Measurements from ENCODE around the gene EFHD1. TPM values are rescaled to one million over a fixed set of nuclear protein-coding genes. Genes with fewer than 3 reads are reported as not detected.

EFHD1 gene
- total RNA-seq, 1 donor from 2014 or later = 5.6 TPM

- H3K4me1 Mint-ChIP-seq = no peaks in the 10 kb centered on the region
- H3K9me3 Mint-ChIP-seq = no peaks in the 10 kb centered on the region
- no peak for TF ChIP-seq CTCF (IDR thresholded peaks at IDR 0.05; ENCODE audit: unreplicated experiment)
- H3K27me3 Mint-ChIP-seq (ENCODE audit: low read depth) = no peaks in the 10 kb centered on the region
- no peaks in the 10 kb centered on the region for H3K36me3 Mint-ChIP-seq
- H3K4me3 Mint-ChIP-seq = no peak overlapping the region
- H3K27ac Mint-ChIP-seq = no peak overlapping the region
- no peak for DNase-seq (ENCODE audit: low spot score in 2 of 2, unreplicated experiment in 2 of 2)
Observed at GRCh38 chr2:232610081-232610480, 23.3 kb upstream of the EFHD1 start.

DNA sequence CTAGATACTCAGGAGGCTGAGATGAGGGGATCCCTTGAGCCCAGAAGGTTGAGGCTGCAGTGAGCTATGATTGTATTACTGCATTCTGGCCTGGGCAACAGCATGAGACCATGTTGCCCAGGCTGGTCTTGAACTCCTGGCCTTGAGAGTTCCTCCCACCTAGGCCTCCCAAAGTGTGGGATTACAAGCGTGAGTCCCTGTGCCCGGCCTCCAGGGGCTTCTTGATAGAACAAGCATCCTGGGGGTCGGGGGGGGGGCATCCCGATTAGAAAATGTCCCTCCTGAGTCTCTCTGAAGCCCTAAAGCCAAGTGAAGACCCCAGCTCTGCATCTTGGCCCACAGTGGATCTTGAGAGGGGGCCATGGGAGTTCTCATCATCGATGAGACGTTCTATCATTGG, 22.3 kb upstream of the EFHD1 start:
- Mint-ChIP-seq H3K9me3 (no peaks in the 10 kb centered on the region), H3K4me3 (no peak overlapping the region), H3K27ac (no peak overlapping the region), H3K36me3 (no peaks in the 10 kb centered on the region), H3K4me1 (no peaks in the 10 kb centered on the region), H3K27me3 (ENCODE audit: low read depth) (no peaks in the 10 kb centered on the region)
- no peak for TF ChIP-seq CTCF (IDR thresholded peaks at IDR 0.05; ENCODE audit: unreplicated experiment)
- no peak for DNase-seq (ENCODE audit: low spot score in 2 of 2, unreplicated experiment in 2 of 2)

GRCh38 chr2:232611559-232612218, 21.7 kb upstream of the EFHD1 start:
- Mint-ChIP-seq H3K36me3 (no peaks in the 10 kb centered on the region), H3K27me3 (ENCODE audit: low read depth) (no peaks in the 10 kb centered on the region), H3K4me1 (no peaks in the 10 kb centered on the region), H3K4me3 (no peak overlapping the region), H3K27ac (no peak overlapping the region), H3K9me3 (no peaks in the 10 kb centered on the region)
- DNase-seq (ENCODE audit: low spot score in 2 of 2, unreplicated experiment in 2 of 2) = peak in 1 of 2 experiments; percentile 70
- TF ChIP-seq CTCF (IDR thresholded peaks at IDR 0.05; ENCODE audit: unreplicated experiment) = peak; percentile 79

DNA sequence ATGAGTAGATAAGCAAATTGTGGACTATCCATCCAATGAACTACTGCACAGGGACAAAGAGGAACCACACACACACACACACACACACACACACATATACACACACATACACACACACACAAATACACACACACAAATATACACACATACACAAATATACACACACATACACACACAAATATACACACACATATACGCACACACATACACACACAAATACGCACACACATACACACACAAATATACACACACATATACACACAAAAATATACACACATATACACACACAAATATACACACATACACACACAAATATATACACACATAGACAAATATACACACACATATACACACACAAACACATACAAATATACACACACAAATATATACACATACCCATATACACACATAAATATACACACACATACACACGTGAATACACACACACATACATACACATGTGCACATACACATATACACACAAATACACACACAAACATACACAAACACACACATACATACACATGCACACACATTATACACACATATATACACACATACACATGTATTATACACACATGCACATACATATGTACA, 19.8 kb upstream of the EFHD1 start:
- Mint-ChIP-seq H3K27me3 (ENCODE audit: low read depth) (no peaks in the 10 kb centered on the region), H3K4me1 (no peaks in the 10 kb centered on the region), H3K36me3 (no peaks in the 10 kb centered on the region), H3K4me3 (no peak overlapping the region), H3K27ac (no peak overlapping the region), H3K9me3 (no peaks in the 10 kb centered on the region)
- no peak for DNase-seq (ENCODE audit: low spot score in 2 of 2, unreplicated experiment in 2 of 2)
- TF ChIP-seq CTCF (IDR thresholded peaks at IDR 0.05; ENCODE audit: unreplicated experiment) = no peak

DNA sequence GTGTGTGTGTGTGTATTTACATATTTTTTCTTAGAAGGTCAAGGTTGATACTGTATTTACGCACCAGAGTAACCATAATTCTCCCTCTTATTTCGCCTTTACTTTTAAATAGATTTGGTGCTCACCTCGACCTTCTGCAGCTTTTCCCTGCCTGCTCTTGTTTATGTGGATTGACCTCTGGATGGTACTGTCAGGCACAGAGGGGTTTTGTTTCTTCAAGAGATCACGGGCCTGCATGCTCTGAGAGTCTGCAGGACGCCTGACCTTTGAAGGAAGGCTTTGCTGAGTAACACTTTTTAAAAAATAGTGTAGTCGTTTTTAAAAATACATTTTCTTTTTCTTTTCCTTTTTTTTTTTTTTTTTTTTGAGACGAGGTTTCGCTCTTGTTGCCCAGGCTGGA, 18.1 kb upstream of the EFHD1 start:
- Mint-ChIP-seq H3K9me3 (no peaks in the 10 kb centered on the region), H3K4me1 (no peaks in the 10 kb centered on the region), H3K36me3 (no peaks in the 10 kb centered on the region), H3K4me3 (no peak overlapping the region), H3K27me3 (ENCODE audit: low read depth) (no peaks in the 10 kb centered on the region), H3K27ac (no peak overlapping the region)
- TF ChIP-seq CTCF (IDR thresholded peaks at IDR 0.05; ENCODE audit: unreplicated experiment) = no peak
- DNase-seq (ENCODE audit: low spot score in 2 of 2, unreplicated experiment in 2 of 2) = no peak

All from mesothelial cell of epicardium (in vitro differentiated cells).